Neural cell (in vitro differentiated cells): ENCODE results near the gene ACTN4. TPM values are rescaled to one million over a fixed set of nuclear protein-coding genes. Genes with fewer than 3 reads are reported as not detected.

Experiments used
- H2AFZ ChIP-seq: fragments of 200-600, 300-800 bp; sonication (generic), shearing (Covaris generic); 2 replicates; pipeline ENCODE4 v1.6.0; 2014; ENCODE audit warnings: low read depth, mild to moderate bottlenecking, antibody characterized with exemption, low read length, moderate library complexity
- H3F3A ChIP-seq: fragments of 200-600 bp; shearing (Covaris generic); 2 replicates; pipeline ENCODE4 v1.6.1; 2016; ENCODE audit warnings: mild to moderate bottlenecking, moderate library complexity, mixed read lengths, antibody characterized with exemption, low read length; ENCODE audit not compliant: insufficient read depth, poor library complexity, severe bottlenecking
- H3K27ac ChIP-seq: fragments of 200-600, 300-800 bp; sonication (generic), shearing (Covaris generic); 2 replicates; pipeline ENCODE4 v1.5.1; 2014; ENCODE audit warnings: mild to moderate bottlenecking, low read length, moderate library complexity
- H3K27me3 ChIP-seq: fragments of 300-800, 200-600 bp; sonication (generic), shearing (Covaris generic); 2 replicates; pipeline ENCODE4 v1.6.0; 2014; ENCODE audit warnings: mild to moderate bottlenecking, low read depth, low read length, moderate library complexity; ENCODE audit not compliant: insufficient read depth
- H3K36me3 ChIP-seq: fragments of 300-800, 200-600 bp; sonication (generic), shearing (Covaris generic); 2 replicates; pipeline ENCODE4 v1.5.1; 2014; ENCODE audit warnings: mild to moderate bottlenecking, antibody characterized with exemption, low read length, moderate library complexity; ENCODE audit not compliant: insufficient read depth
- H3K4me2 ChIP-seq: fragments of 300-800, 200-600 bp; sonication (generic), shearing (Covaris generic); 2 replicates; pipeline ENCODE4 v1.6.0; 2014; ENCODE audit warnings: mild to moderate bottlenecking, low read length
- H3K4me3 ChIP-seq: fragments of 300-800, 200-600 bp; sonication (generic), shearing (Covaris generic); 2 replicates; pipeline ENCODE4 v1.5.1; 2014; ENCODE audit warnings: mild to moderate bottlenecking, low read length, moderate library complexity
- H3K79me2 ChIP-seq: fragments of 200-600 bp; shearing (Covaris generic); replicated peaks from 2 replicates; pipeline ENCODE4 v1.6.0; 2014; ENCODE audit warnings: mild to moderate bottlenecking, low read length, moderate library complexity; ENCODE audit not compliant: insufficient read depth
- H3K9ac ChIP-seq: fragments of 300-800, 200-600 bp; sonication (generic), shearing (Covaris generic); 2 replicates; pipeline ENCODE4 v1.6.1; 2016; ENCODE audit warnings: mild to moderate bottlenecking, low read length, mixed read lengths
- H3K9me2 ChIP-seq: fragments of 200-600 bp; shearing (Covaris generic); 2 replicates; pipeline ENCODE4 v1.6.1; 2016; ENCODE audit warnings: mild to moderate bottlenecking, low read length, mixed read lengths; ENCODE audit not compliant: insufficient read depth
- H3K9me3 ChIP-seq: fragments of 200-600, 300-800 bp; sonication (generic), shearing (Covaris generic); 2 replicates; pipeline ENCODE4 v1.6.1; 2016; ENCODE audit warnings: mild to moderate bottlenecking, mixed run types, low read length, moderate library complexity, mixed read lengths
- H4K20me1 ChIP-seq: fragments of 200-600 bp; shearing (Covaris generic); 2 replicates; pipeline ENCODE4 v1.6.1; 2016; ENCODE audit warnings: mild to moderate bottlenecking, mixed run types; ENCODE audit not compliant: insufficient read depth
- EP300 ChIP-seq: fragments of 450-650 bp; conservative IDR thresholded peaks from 2 replicates; pipeline ENCODE4 v1.6.1; 2014; ENCODE audit warnings: antibody characterized with exemption, mild to moderate bottlenecking, moderate library complexity; ENCODE audit not compliant: poor library complexity, severe bottlenecking
- EZH2 ChIP-seq: fragments of 200-600, 300-800 bp; shearing (Covaris generic), sonication (generic); IDR thresholded peaks from 2 replicates; pipeline ENCODE4 v1.6.1; 2014; ENCODE audit warnings: antibody characterized with exemption, low read length, borderline replicate concordance, mild to moderate bottlenecking; ENCODE audit not compliant: insufficient read depth, poor library complexity, severe bottlenecking
- MXI1 ChIP-seq: fragments of 450-650 bp; conservative IDR thresholded peaks from 2 replicates; pipeline ENCODE4 v1.6.1; 2014; ENCODE audit warnings: antibody characterized with exemption, mild to moderate bottlenecking; ENCODE audit not compliant: poor library complexity, severe bottlenecking
- POLR2AphosphoS5 ChIP-seq: IDR thresholded peaks from 2 replicates; pipeline ENCODE4 v1.6.1; 2012
- RAD21 ChIP-seq: fragments of 450-650 bp; conservative IDR thresholded peaks from 2 replicates; pipeline ENCODE4 v1.6.1; 2014; ENCODE audit warnings: antibody characterized with exemption, mild to moderate bottlenecking, moderate library complexity
- SMC3 ChIP-seq: fragments of 450-650 bp; conservative IDR thresholded peaks from 2 replicates; pipeline ENCODE4 v1.6.1; 2014; ENCODE audit warnings: antibody characterized with exemption, mild to moderate bottlenecking, moderate library complexity; ENCODE audit not compliant: poor library complexity
- TAF1 ChIP-seq: IDR thresholded peaks from 2 replicates; pipeline ENCODE4 v1.6.1; 2012; ENCODE audit warnings: low read depth
- polyA plus RNA-seq: library from polyadenylated mRNA; depleted of rRNA; stranded (reverse); fragments of >200 nt; gene quantifications from 2 replicates; pipeline ENCODE4 v1.2.3, GENCODE V29; 2014
- TF ChIP-seq, protein P1 (sequence below): IDR thresholded peaks from 2 replicates; pipeline ENCODE4 v1.6.1; 2012; ENCODE audit warnings: borderline replicate concordance
- TF ChIP-seq, protein P2 (sequence below): fragments of 450-650 bp; IDR thresholded peaks from 2 replicates; pipeline ENCODE4 v1.5.1; 2014; ENCODE audit warnings: antibody characterized with exemption, mild to moderate bottlenecking, moderate library complexity; ENCODE audit not compliant: poor library complexity, severe bottlenecking

ACTN4 gene
- polyA plus RNA-seq, 1 donor from 2014 or later = 54.0 TPM

DNA sequence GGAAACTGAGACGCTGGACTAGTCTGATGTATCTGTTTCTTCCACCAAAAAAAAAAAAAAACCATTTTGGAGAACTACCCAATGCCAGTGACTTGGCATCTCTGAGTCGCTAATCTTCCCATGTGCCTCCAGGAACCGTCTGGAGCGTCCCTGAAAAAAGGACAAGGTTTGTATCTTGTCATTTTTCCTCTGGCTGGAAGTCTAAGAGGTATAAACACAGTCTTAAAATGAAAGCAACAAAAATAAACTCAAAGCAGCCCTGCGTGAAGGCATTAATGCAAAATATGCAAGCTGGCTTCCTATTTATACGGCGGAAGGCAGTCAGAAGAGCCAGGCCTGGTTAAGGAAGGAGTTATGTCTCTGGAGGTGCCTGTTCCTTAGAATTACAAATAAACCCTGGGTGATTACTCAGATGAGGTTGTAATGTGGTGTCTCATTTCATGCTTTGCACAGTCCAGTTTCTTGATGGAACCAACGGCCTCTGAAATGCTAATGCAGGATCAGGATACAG lies 20.3 kb downstream of the ACTN4 start:
- Histone ChIP-seq H3K9me2 (no peaks in the 10 kb centered on the region), H3K79me2 (peaks cover 22% of the 10 kb centered on the region), H3K27ac (no peak overlapping the region), H3K4me3 (no peak overlapping the region), H3F3A (no peaks in the 10 kb centered on the region), H3K9ac (no peak overlapping the region), H3K4me2 (no peak overlapping the region), H3K36me3 (no peaks in the 10 kb centered on the region), H3K27me3 (no peaks in the 10 kb centered on the region), H3K9me3 (no peaks in the 10 kb centered on the region), H2AFZ (no peak overlapping the region), H4K20me1 (no peaks in the 10 kb centered on the region)
- TF ChIP-seq SMC3 (no peak), POLR2AphosphoS5 (no peak), RAD21 (no peak), MXI1 (no peak), TAF1 (no peak), EZH2 (no peak), EP300 (no peak)
- TF ChIP-seq, protein P1, sequence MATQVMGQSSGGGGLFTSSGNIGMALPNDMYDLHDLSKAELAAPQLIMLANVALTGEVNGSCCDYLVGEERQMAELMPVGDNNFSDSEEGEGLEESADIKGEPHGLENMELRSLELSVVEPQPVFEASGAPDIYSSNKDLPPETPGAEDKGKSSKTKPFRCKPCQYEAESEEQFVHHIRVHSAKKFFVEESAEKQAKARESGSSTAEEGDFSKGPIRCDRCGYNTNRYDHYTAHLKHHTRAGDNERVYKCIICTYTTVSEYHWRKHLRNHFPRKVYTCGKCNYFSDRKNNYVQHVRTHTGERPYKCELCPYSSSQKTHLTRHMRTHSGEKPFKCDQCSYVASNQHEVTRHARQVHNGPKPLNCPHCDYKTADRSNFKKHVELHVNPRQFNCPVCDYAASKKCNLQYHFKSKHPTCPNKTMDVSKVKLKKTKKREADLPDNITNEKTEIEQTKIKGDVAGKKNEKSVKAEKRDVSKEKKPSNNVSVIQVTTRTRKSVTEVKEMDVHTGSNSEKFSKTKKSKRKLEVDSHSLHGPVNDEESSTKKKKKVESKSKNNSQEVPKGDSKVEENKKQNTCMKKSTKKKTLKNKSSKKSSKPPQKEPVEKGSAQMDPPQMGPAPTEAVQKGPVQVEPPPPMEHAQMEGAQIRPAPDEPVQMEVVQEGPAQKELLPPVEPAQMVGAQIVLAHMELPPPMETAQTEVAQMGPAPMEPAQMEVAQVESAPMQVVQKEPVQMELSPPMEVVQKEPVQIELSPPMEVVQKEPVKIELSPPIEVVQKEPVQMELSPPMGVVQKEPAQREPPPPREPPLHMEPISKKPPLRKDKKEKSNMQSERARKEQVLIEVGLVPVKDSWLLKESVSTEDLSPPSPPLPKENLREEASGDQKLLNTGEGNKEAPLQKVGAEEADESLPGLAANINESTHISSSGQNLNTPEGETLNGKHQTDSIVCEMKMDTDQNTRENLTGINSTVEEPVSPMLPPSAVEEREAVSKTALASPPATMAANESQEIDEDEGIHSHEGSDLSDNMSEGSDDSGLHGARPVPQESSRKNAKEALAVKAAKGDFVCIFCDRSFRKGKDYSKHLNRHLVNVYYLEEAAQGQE = no peak
- TF ChIP-seq, protein P2, sequence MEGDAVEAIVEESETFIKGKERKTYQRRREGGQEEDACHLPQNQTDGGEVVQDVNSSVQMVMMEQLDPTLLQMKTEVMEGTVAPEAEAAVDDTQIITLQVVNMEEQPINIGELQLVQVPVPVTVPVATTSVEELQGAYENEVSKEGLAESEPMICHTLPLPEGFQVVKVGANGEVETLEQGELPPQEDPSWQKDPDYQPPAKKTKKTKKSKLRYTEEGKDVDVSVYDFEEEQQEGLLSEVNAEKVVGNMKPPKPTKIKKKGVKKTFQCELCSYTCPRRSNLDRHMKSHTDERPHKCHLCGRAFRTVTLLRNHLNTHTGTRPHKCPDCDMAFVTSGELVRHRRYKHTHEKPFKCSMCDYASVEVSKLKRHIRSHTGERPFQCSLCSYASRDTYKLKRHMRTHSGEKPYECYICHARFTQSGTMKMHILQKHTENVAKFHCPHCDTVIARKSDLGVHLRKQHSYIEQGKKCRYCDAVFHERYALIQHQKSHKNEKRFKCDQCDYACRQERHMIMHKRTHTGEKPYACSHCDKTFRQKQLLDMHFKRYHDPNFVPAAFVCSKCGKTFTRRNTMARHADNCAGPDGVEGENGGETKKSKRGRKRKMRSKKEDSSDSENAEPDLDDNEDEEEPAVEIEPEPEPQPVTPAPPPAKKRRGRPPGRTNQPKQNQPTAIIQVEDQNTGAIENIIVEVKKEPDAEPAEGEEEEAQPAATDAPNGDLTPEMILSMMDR = no peak

DNA sequence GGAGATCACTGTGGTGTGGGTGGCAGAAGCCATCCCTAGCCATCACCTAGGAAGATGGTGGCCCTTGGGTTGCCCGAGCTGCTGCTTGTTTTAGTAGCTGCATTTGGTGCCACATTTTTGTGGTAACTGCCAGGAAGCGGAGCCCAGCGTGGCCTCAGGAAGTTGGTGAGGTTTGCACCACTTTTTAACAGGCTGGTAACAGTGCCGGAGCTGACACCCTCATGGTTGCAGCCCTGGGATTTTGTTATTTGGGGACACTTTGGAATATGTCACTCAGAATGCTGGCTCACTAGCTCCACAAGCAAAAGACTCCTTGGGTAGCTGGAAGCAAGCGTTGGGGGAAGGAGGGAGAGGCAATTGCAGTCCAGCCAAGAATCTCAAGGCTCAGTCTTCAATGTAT lies 22.1 kb downstream of the ACTN4 start:
- no peak overlapping the region for H3K27ac ChIP-seq
- TF ChIP-seq POLR2AphosphoS5 = no peak
- no peak for TF ChIP-seq MXI1
- TF ChIP-seq, protein P1 = no peak
- TF ChIP-seq EP300 = no peak
- TF ChIP-seq RAD21 = no peak
- TF ChIP-seq TAF1 = no peak
- TF ChIP-seq, protein P2 = no peak
- no peak for TF ChIP-seq EZH2
- TF ChIP-seq SMC3 = no peak
- no peaks in the 10 kb centered on the region for H4K20me1 ChIP-seq
- H3K9me2 ChIP-seq = no peaks in the 10 kb centered on the region
- no peak overlapping the region for H3K9ac ChIP-seq
- H3F3A ChIP-seq = no peaks in the 10 kb centered on the region
- no peak overlapping the region for H3K4me3 ChIP-seq
- H2AFZ ChIP-seq = no peak overlapping the region
- H3K4me2 ChIP-seq = no peak overlapping the region
- H3K36me3 ChIP-seq = no peaks in the 10 kb centered on the region
- peaks cover 26% of the 10 kb centered on the region for H3K79me2 ChIP-seq
- no peaks in the 10 kb centered on the region for H3K9me3 ChIP-seq
- no peaks in the 10 kb centered on the region for H3K27me3 ChIP-seq
